ENCODE data around the gene TSEN15.

Gene TSEN15

GRCh38 chr1:184005506-184005905 lies 46.0 kb upstream of the TSEN15 start:
- no peaks in the 10 kb centered on the region for H3F3A ChIP-seq (ENCODE audit: insufficient read depth)
- H3K9me2 ChIP-seq (replicated peaks; ENCODE audit: insufficient read depth, low read length), result no peaks in the 10 kb centered on the region
- no peak overlapping the region for H3K9ac ChIP-seq (ENCODE audit: low read length)
- H3K27me3 ChIP-seq (ENCODE audit: low read length), result no peaks in the 10 kb centered on the region
- TF ChIP-seq EZH2phosphoT487 (conservative IDR thresholded peaks at IDR 0.05; ENCODE audit: low read length) (no peak), CTCF (IDR thresholded peaks at IDR 0.05; ENCODE audit: insufficient read depth, low read length, poor library complexity, severe bottlenecking) (no peak)
- no peaks in the 10 kb centered on the region for H3K36me3 ChIP-seq (ENCODE audit: low read length)
- no peak overlapping the region for H2AFZ ChIP-seq (ENCODE audit: low read depth, low read length, severe bottlenecking)
- no peaks in the 10 kb centered on the region for H3K79me2 ChIP-seq (ENCODE audit: insufficient read depth, low read length)
- H3K4me3 ChIP-seq (ENCODE audit: insufficient read depth, low read length, poor library complexity, severe bottlenecking), result no peak overlapping the region
- H3K9me3 ChIP-seq (ENCODE audit: insufficient read depth, low read length), result no peaks in the 10 kb centered on the region
- H4K20me1 ChIP-seq (ENCODE audit: low read depth, low read length), result no peaks in the 10 kb centered on the region
- H3K27ac ChIP-seq (ENCODE audit: low read depth, low read length), result no peak overlapping the region
- no peak overlapping the region for H3K4me2 ChIP-seq (ENCODE audit: low read depth, low read length, poor library complexity, severe bottlenecking)

GRCh38 chr1:184010788-184011187 lies 40.7 kb upstream of the TSEN15 start:
- Histone ChIP-seq H3K79me2 (ENCODE audit: insufficient read depth, low read length) (no peaks in the 10 kb centered on the region), H3K9me3 (ENCODE audit: insufficient read depth, low read length) (no peaks in the 10 kb centered on the region), H3F3A (ENCODE audit: insufficient read depth) (no peaks in the 10 kb centered on the region), H4K20me1 (ENCODE audit: low read depth, low read length) (no peaks in the 10 kb centered on the region), H3K9ac (ENCODE audit: low read length) (no peak overlapping the region), H3K4me3 (ENCODE audit: insufficient read depth, low read length, poor library complexity, severe bottlenecking) (no peak overlapping the region), H3K4me2 (ENCODE audit: low read depth, low read length, poor library complexity, severe bottlenecking) (no peak overlapping the region), H3K27me3 (ENCODE audit: low read length) (no peaks in the 10 kb centered on the region), H3K36me3 (ENCODE audit: low read length) (no peaks in the 10 kb centered on the region), H3K27ac (ENCODE audit: low read depth, low read length) (no peak overlapping the region), H2AFZ (ENCODE audit: low read depth, low read length, severe bottlenecking) (no peak overlapping the region), H3K9me2 (replicated peaks; ENCODE audit: insufficient read depth, low read length) (no peaks in the 10 kb centered on the region)
- TF ChIP-seq CTCF (IDR thresholded peaks at IDR 0.05; ENCODE audit: insufficient read depth, low read length, poor library complexity, severe bottlenecking) (no peak), EZH2phosphoT487 (conservative IDR thresholded peaks at IDR 0.05; ENCODE audit: low read length) (no peak)

GRCh38 chr1:184012187-184012586 lies 39.3 kb upstream of the TSEN15 start:
- no peak overlapping the region for H3K27ac ChIP-seq (ENCODE audit: low read depth, low read length)
- TF ChIP-seq CTCF (IDR thresholded peaks at IDR 0.05; ENCODE audit: insufficient read depth, low read length, poor library complexity, severe bottlenecking), result no peak
- no peak for TF ChIP-seq EZH2phosphoT487 (conservative IDR thresholded peaks at IDR 0.05; ENCODE audit: low read length)
- no peaks in the 10 kb centered on the region for H3K9me2 ChIP-seq (replicated peaks; ENCODE audit: insufficient read depth, low read length)
- no peaks in the 10 kb centered on the region for H3K27me3 ChIP-seq (ENCODE audit: low read length)
- H2AFZ ChIP-seq (ENCODE audit: low read depth, low read length, severe bottlenecking), result no peak overlapping the region
- H3K4me3 ChIP-seq (ENCODE audit: insufficient read depth, low read length, poor library complexity, severe bottlenecking), result no peak overlapping the region
- no peak overlapping the region for H3K9ac ChIP-seq (ENCODE audit: low read length)
- no peaks in the 10 kb centered on the region for H3F3A ChIP-seq (ENCODE audit: insufficient read depth)
- no peak overlapping the region for H3K4me2 ChIP-seq (ENCODE audit: low read depth, low read length, poor library complexity, severe bottlenecking)
- no peaks in the 10 kb centered on the region for H3K9me3 ChIP-seq (ENCODE audit: insufficient read depth, low read length)
- no peaks in the 10 kb centered on the region for H3K36me3 ChIP-seq (ENCODE audit: low read length)
- no peaks in the 10 kb centered on the region for H4K20me1 ChIP-seq (ENCODE audit: low read depth, low read length)
- no peaks in the 10 kb centered on the region for H3K79me2 ChIP-seq (ENCODE audit: insufficient read depth, low read length)

Data from SU-DHL-6 (cell line).